PFSK-1 (cell line): ENCODE measurements around the gene TTLL7.

Experiments
- FOXP2 ChIP-seq: optimal IDR thresholded peaks from 2 replicates; pipeline ENCODE3; 2011; ENCODE audit warnings: borderline replicate concordance, control low read depth, inconsistent platforms; ENCODE audit not compliant: insufficient read depth; ENCODE audit errors: extremely low read length, extremely low read depth
- POLR2AphosphoS5 ChIP-seq: IDR thresholded peaks from 2 replicates; pipeline ENCODE4 v1.6.1; 2012; ENCODE audit warnings: low read depth, mild to moderate bottlenecking, control low read depth, low read length, moderate library complexity
- SIN3A ChIP-seq: IDR thresholded peaks from 2 replicates; pipeline ENCODE4 v1.6.1; 2012; ENCODE audit warnings: mild to moderate bottlenecking, low read length, moderate library complexity, borderline replicate concordance; ENCODE audit not compliant: insufficient read depth
- TAF1 ChIP-seq: IDR thresholded peaks from 2 replicates; pipeline ENCODE4 v1.6.1; 2012; ENCODE audit warnings: low read length, control low read depth, borderline replicate concordance; ENCODE audit not compliant: insufficient read depth
- TF ChIP-seq, protein P1 (sequence below), 2 experiments: IDR thresholded peaks; 2 replicates each; pipeline versions ENCODE4 v1.6.1 to v1.8.0; 2011 to 2012; ENCODE audit warnings: low read depth in 2 of 2, low read length in 2 of 2, control low read depth in 1 of 2, inconsistent platforms in 1 of 2, mild to moderate bottlenecking in 1 of 2, moderate library complexity in 1 of 2; ENCODE audit not compliant: insufficient read depth in 1 of 2

The TTLL7 gene

DNA sequence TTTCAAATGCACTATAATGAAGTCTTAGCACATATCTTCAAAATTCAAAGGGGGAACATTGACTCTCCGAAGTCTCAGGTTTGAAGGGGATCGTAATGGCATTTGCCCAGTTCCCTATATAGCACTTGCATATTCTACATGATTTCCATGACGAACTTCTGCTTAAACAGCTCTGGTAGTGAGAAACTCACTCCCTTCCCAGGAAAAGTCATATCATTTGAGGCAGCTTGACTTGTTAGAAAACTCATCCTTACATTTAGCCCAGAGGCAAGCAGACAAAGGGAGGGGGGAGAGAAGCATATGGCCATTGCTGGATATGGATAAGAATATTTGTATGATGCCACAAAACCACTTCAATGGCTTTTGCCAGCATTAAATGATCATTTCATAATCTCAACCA, 27.0 kb upstream of the TTLL7 start:
- TF ChIP-seq FOXP2: no peak
- TF ChIP-seq, protein P1, sequence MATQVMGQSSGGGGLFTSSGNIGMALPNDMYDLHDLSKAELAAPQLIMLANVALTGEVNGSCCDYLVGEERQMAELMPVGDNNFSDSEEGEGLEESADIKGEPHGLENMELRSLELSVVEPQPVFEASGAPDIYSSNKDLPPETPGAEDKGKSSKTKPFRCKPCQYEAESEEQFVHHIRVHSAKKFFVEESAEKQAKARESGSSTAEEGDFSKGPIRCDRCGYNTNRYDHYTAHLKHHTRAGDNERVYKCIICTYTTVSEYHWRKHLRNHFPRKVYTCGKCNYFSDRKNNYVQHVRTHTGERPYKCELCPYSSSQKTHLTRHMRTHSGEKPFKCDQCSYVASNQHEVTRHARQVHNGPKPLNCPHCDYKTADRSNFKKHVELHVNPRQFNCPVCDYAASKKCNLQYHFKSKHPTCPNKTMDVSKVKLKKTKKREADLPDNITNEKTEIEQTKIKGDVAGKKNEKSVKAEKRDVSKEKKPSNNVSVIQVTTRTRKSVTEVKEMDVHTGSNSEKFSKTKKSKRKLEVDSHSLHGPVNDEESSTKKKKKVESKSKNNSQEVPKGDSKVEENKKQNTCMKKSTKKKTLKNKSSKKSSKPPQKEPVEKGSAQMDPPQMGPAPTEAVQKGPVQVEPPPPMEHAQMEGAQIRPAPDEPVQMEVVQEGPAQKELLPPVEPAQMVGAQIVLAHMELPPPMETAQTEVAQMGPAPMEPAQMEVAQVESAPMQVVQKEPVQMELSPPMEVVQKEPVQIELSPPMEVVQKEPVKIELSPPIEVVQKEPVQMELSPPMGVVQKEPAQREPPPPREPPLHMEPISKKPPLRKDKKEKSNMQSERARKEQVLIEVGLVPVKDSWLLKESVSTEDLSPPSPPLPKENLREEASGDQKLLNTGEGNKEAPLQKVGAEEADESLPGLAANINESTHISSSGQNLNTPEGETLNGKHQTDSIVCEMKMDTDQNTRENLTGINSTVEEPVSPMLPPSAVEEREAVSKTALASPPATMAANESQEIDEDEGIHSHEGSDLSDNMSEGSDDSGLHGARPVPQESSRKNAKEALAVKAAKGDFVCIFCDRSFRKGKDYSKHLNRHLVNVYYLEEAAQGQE (IDR thresholded peaks at IDR 0.05; ENCODE audit: insufficient read depth in 1 of 2, low read depth in 2 of 2, low read length in 2 of 2): no peak
- no peak for TF ChIP-seq SIN3A
- TF ChIP-seq POLR2AphosphoS5: no peak
- TF ChIP-seq TAF1: no peak

DNA sequence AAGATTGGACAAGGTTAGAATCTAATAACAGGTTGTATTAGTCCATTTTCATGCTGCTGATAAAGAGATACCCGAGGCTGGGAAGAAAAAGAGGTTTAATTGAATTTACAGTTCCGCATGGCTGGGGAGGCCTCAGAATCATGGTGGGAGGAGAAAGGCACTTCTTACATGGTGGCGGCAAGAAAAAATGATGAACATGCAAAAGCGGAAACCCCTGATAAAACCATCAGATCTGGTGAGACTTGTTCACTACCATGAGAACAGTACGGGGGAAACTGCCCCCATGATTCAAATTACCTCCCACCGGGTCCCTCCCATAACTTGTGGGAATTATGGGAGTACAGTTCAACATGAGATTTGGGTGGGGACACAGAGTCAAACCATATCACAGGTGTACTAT, 22.9 kb upstream of the TTLL7 start:
- TF ChIP-seq POLR2AphosphoS5: no peak
- TF ChIP-seq FOXP2: no peak
- TF ChIP-seq, protein P1 (IDR thresholded peaks at IDR 0.05; ENCODE audit: insufficient read depth in 1 of 2, low read depth in 2 of 2, low read length in 2 of 2): no peak
- TF ChIP-seq TAF1: no peak
- TF ChIP-seq SIN3A: no peak

DNA sequence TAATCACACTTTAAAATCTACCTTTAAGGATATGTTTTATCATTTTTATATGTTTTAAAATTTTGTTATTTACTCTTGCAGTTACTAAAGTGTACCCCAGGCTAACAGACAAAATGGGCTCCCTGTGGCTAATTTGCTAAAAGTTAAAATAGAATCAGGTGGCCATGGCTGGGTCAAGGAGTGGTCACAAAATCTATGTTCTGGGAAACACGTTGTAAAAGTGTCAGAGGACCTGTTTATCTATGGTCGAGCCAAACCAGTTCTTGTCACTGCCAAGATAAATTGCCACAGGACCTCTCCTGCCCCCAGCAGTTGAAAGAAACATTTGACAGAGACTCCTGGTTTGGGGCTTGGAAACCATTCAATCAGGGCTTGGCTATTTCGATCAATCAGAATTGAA, 21.2 kb upstream of the TTLL7 start:
- no peak for TF ChIP-seq POLR2AphosphoS5
- TF ChIP-seq TAF1: no peak
- TF ChIP-seq, protein P1 (IDR thresholded peaks at IDR 0.05; ENCODE audit: insufficient read depth in 1 of 2, low read depth in 2 of 2, low read length in 2 of 2): no peak
- TF ChIP-seq FOXP2: no peak
- no peak for TF ChIP-seq SIN3A

DNA sequence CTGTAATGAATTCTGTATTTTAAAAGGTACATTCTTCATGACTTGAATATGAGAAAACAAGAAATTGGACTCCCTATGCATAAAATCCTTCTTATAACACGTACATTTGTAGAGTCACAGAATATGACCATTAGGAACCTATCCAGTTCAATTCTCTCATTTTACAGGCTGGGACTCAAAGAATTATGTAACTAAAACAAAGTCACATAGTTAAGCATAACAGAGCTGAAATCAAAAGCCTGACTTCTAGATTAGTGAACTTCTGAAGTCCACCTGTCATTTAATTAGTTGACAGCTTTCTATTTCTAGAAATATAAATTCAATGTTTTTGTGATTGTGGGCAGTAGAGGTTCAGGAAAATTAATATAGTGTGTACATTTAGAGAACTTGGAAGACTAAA, 20.3 kb upstream of the TTLL7 start:
- no peak for TF ChIP-seq TAF1
- TF ChIP-seq POLR2AphosphoS5: no peak
- TF ChIP-seq, protein P1 (IDR thresholded peaks at IDR 0.05; ENCODE audit: insufficient read depth in 1 of 2, low read depth in 2 of 2, low read length in 2 of 2): no peak
- TF ChIP-seq SIN3A: no peak
- no peak for TF ChIP-seq FOXP2

DNA sequence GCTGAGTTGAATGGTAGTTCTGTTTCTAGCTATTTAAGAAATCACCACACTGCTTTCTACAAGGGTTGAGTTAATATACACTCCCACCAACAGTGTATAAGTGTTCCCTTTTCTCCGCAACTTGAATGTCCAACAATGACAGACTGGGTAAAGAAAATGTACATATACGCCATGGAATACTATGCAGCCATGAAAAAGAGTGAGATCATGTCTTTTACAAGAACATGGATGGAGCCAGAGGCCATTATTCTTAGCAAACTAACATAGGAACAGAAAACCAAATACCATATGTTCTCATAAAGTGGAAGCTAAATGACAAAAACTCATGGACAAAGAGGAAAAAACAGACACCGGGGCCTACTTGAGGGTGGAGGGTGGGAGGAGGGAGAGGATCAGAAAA, 14.8 kb upstream of the TTLL7 start:
- TF ChIP-seq TAF1 (no peak), POLR2AphosphoS5 (no peak), SIN3A (no peak), FOXP2 (no peak)
- TF ChIP-seq, protein P1 (IDR thresholded peaks at IDR 0.05; ENCODE audit: insufficient read depth in 1 of 2, low read depth in 2 of 2, low read length in 2 of 2): no peak
